Activated naive CD8-positive, alpha-beta T cell treated with anti-CD3 and anti-CD28 coated beads for 36 hours (primary cell): ENCODE data around the gene COL1A1. TPM values are rescaled to one million over a fixed set of nuclear protein-coding genes. Genes with fewer than 3 reads are reported as not detected.

ENCODE experiments used
- DNase-seq: peaks from one replicate; pipeline ENCODE4 v3.0.0; 2021
- H3K27ac Mint-ChIP-seq: one replicate; pipeline ENCODE4 v1.8.0; 2022; ENCODE audit warnings: mild to moderate bottlenecking, moderate library complexity, mixed read lengths
- H3K27me3 Mint-ChIP-seq: one replicate; pipeline ENCODE4 v1.8.0; 2022; ENCODE audit warnings: mild to moderate bottlenecking, mixed read lengths
- H3K36me3 Mint-ChIP-seq: one replicate; pipeline ENCODE4 v1.8.0; 2021; ENCODE audit warnings: mild to moderate bottlenecking, mixed read lengths
- H3K4me1 Mint-ChIP-seq: one replicate; pipeline ENCODE4 v1.8.0; 2021; ENCODE audit warnings: mixed read lengths
- H3K4me3 Mint-ChIP-seq: one replicate; pipeline ENCODE4 v1.8.0; 2022; ENCODE audit warnings: mild to moderate bottlenecking, moderate library complexity, mixed read lengths
- H3K9me3 Mint-ChIP-seq: one replicate; pipeline ENCODE4 v1.8.0; 2022; ENCODE audit warnings: mixed read lengths
- total RNA-seq, 2 experiments: library from RNA; stranded (reverse); gene quantifications; one replicate each; pipeline ENCODE4 v1.2.3, GENCODE V29; 2021

COL1A1 gene
- total RNA-seq, 2 experiments from 2014 or later: 0.72 to 0.78 TPM

GRCh38 chr17:50186661-50187393 lies 14.6 kb downstream of the COL1A1 start:
- DNase-seq: no peak
- no peaks in the 10 kb centered on the region for H3K27me3 Mint-ChIP-seq
- H3K36me3 Mint-ChIP-seq: no peaks in the 10 kb centered on the region
- H3K4me3 Mint-ChIP-seq: no peak overlapping the region
- peaks cover 12% of the 10 kb centered on the region for H3K4me1 Mint-ChIP-seq
- no peaks in the 10 kb centered on the region for H3K9me3 Mint-ChIP-seq
- H3K27ac Mint-ChIP-seq: no peak overlapping the region

- no peak for DNase-seq
- no peaks in the 10 kb centered on the region for H3K36me3 Mint-ChIP-seq
- peaks cover 12% of the 10 kb centered on the region for H3K4me1 Mint-ChIP-seq
- H3K27me3 Mint-ChIP-seq: no peaks in the 10 kb centered on the region
- H3K9me3 Mint-ChIP-seq: no peaks in the 10 kb centered on the region
- H3K4me3 Mint-ChIP-seq: no peak overlapping the region
- no peak overlapping the region for H3K27ac Mint-ChIP-seq
Measured at GRCh38 chr17:50185631-50186471, 15.6 kb downstream of the COL1A1 start.

- H3K4me3 Mint-ChIP-seq: no peak overlapping the region
- no peaks in the 10 kb centered on the region for H3K36me3 Mint-ChIP-seq
- no peak overlapping the region for H3K27ac Mint-ChIP-seq
- no peaks in the 10 kb centered on the region for H3K27me3 Mint-ChIP-seq
- H3K4me1 Mint-ChIP-seq: peaks cover 12% of the 10 kb centered on the region
- H3K9me3 Mint-ChIP-seq: no peaks in the 10 kb centered on the region
- DNase-seq: no peak
Measured at GRCh38 chr17:50184611-50185398, 16.6 kb downstream of the COL1A1 start.

GRCh38 chr17:50184064-50184463 lies 17.4 kb downstream of the COL1A1 start:
- Mint-ChIP-seq H3K36me3 (no peaks in the 10 kb centered on the region), H3K9me3 (no peaks in the 10 kb centered on the region), H3K27me3 (no peaks in the 10 kb centered on the region), H3K4me1 (peaks cover 12% of the 10 kb centered on the region), H3K27ac (peak overlapping the region; percentile 14), H3K4me3 (no peak overlapping the region)
- DNase-seq: no peak

- Mint-ChIP-seq H3K36me3 (no peaks in the 10 kb centered on the region), H3K4me3 (no peak overlapping the region)
Measured at GRCh38 chr17:50183421-50183994, 17.9 kb downstream of the COL1A1 start.

GRCh38 chr17:50182783-50183420 lies 18.5 kb downstream of the COL1A1 start:
- Mint-ChIP-seq H3K4me1 (peaks cover 16% of the 10 kb centered on the region), H3K27ac (no peak overlapping the region), H3K36me3 (no peaks in the 10 kb centered on the region), H3K4me3 (no peak overlapping the region), H3K9me3 (no peaks in the 10 kb centered on the region), H3K27me3 (no peaks in the 10 kb centered on the region)
- DNase-seq: no peak

More at GRCh38 chr17:50183421-50183994, 17.9 kb downstream of the COL1A1 start:
- no peak for DNase-seq
- Mint-ChIP-seq H3K27me3 (no peaks in the 10 kb centered on the region), H3K9me3 (no peaks in the 10 kb centered on the region), H3K27ac (no peak overlapping the region), H3K4me1 (peaks cover 12% of the 10 kb centered on the region)

GRCh38 chr17:50181591-50182560 lies 19.6 kb downstream of the COL1A1 start:
- Mint-ChIP-seq H3K27me3 (no peaks in the 10 kb centered on the region), H3K9me3 (no peaks in the 10 kb centered on the region), H3K4me1 (peaks cover 16% of the 10 kb centered on the region), H3K4me3 (no peak overlapping the region), H3K27ac (no peak overlapping the region), H3K36me3 (no peaks in the 10 kb centered on the region)
- no peak for DNase-seq

GRCh38 chr17:50181144-50181543 lies 20.3 kb downstream of the COL1A1 start:
- Mint-ChIP-seq H3K9me3 (no peaks in the 10 kb centered on the region), H3K4me3 (no peak overlapping the region), H3K27ac (no peak overlapping the region), H3K4me1 (peaks cover 16% of the 10 kb centered on the region), H3K27me3 (no peaks in the 10 kb centered on the region), H3K36me3 (no peaks in the 10 kb centered on the region)
- no peak for DNase-seq

GRCh38 chr17:50180620-50181019 lies 20.8 kb downstream of the COL1A1 start:
- DNase-seq: no peak
- Mint-ChIP-seq H3K9me3 (no peaks in the 10 kb centered on the region), H3K36me3 (no peaks in the 10 kb centered on the region), H3K27ac (no peak overlapping the region), H3K4me3 (no peak overlapping the region), H3K4me1 (peaks cover 16% of the 10 kb centered on the region), H3K27me3 (no peaks in the 10 kb centered on the region)

GRCh38 chr17:50180111-50180510 lies 21.3 kb downstream of the COL1A1 start:
- H3K27me3 Mint-ChIP-seq: no peaks in the 10 kb centered on the region
- H3K4me1 Mint-ChIP-seq: peaks cover 16% of the 10 kb centered on the region
- DNase-seq: no peak
- no peaks in the 10 kb centered on the region for H3K36me3 Mint-ChIP-seq
- no peaks in the 10 kb centered on the region for H3K9me3 Mint-ChIP-seq
- H3K4me3 Mint-ChIP-seq: no peak overlapping the region
- H3K27ac Mint-ChIP-seq: no peak overlapping the region

- Mint-ChIP-seq H3K27me3 (no peaks in the 10 kb centered on the region), H3K4me3 (peak overlapping the region; percentile 15), H3K27ac (no peak overlapping the region), H3K4me1 (peaks cover 6% of the 10 kb centered on the region), H3K9me3 (no peaks in the 10 kb centered on the region), H3K36me3 (no peaks in the 10 kb centered on the region)
- peak; percentile 54 for DNase-seq
Measured at GRCh38 chr17:50177983-50178834, 23.2 kb downstream of the COL1A1 start.

- DNase-seq: no peak
- H3K9me3 Mint-ChIP-seq: no peaks in the 10 kb centered on the region
- H3K4me3 Mint-ChIP-seq: no peak overlapping the region
- H3K36me3 Mint-ChIP-seq: no peaks in the 10 kb centered on the region
- H3K4me1 Mint-ChIP-seq: peaks cover 4% of the 10 kb centered on the region
- H3K27me3 Mint-ChIP-seq: no peaks in the 10 kb centered on the region
- no peak overlapping the region for H3K27ac Mint-ChIP-seq
Measured at GRCh38 chr17:50177476-50177875, 24.0 kb downstream of the COL1A1 start.
